Smooth muscle cell of the brain vasculature (primary cell): ENCODE data around the gene NR1I3.

Experiments used
- DNase-seq: peaks from one replicate; pipeline ENCODE4 v3.0.0-alpha.2; 2012; ENCODE audit warnings: low read depth, low spot score

NR1I3 gene

GRCh38 chr1:161196521-161197451 is 41.2 kb downstream of the NR1I3 start:
- DNase-seq, result no peak

GRCh38 chr1:161196111-161196510 is 41.9 kb downstream of the NR1I3 start:
- no peak for DNase-seq

- no peak for DNase-seq
These were observed 42.8 kb downstream of the NR1I3 start for GRCh38 chr1:161195171-161195570.

- no peak for DNase-seq
These were observed 44.3 kb downstream of the NR1I3 start for GRCh38 chr1:161193561-161194235.

- DNase-seq, result no peak
These were observed 45.2 kb downstream of the NR1I3 start for GRCh38 chr1:161192476-161193465.

GRCh38 chr1:161191971-161192370 is 46.0 kb downstream of the NR1I3 start:
- no peak for DNase-seq

GRCh38 chr1:161190962-161191521 is 47.0 kb downstream of the NR1I3 start:
- DNase-seq, result no peak

- no peak for DNase-seq
These were observed 49.0 kb downstream of the NR1I3 start for GRCh38 chr1:161189036-161189435.

GRCh38 chr1:161188381-161188780 is 49.6 kb downstream of the NR1I3 start:
- DNase-seq, result no peak

GRCh38 chr1:161187311-161187710 is 50.7 kb downstream of the NR1I3 start:
- no peak for DNase-seq

- no peak for DNase-seq
These were observed 52.2 kb downstream of the NR1I3 start for GRCh38 chr1:161185732-161186311.

- DNase-seq, result no peak
These were observed 52.7 kb downstream of the NR1I3 start for GRCh38 chr1:161185282-161185682.

GRCh38 chr1:161182214-161182613 is 55.8 kb downstream of the NR1I3 start:
- DNase-seq, result no peak

GRCh38 chr1:161180639-161181038 is 57.4 kb downstream of the NR1I3 start:
- no peak for DNase-seq

GRCh38 chr1:161179698-161180097 is 58.3 kb downstream of the NR1I3 start:
- DNase-seq, result no peak
